HG03460 (cell line): Measurements from ENCODE around the gene CASKIN1.
"Not testable (repeated sequence)": the region's sequence is repeated elsewhere in the genome, so short reads cannot be mapped to it uniquely, and the experiment has no call there.

Experiments
- ATAC-seq: cut with Tn5 transposase; IDR thresholded peaks from one replicate; pipeline ENCODE4 v1.9.1; 2021; ENCODE audit not compliant: unreplicated experiment

CASKIN1 gene

DNA sequence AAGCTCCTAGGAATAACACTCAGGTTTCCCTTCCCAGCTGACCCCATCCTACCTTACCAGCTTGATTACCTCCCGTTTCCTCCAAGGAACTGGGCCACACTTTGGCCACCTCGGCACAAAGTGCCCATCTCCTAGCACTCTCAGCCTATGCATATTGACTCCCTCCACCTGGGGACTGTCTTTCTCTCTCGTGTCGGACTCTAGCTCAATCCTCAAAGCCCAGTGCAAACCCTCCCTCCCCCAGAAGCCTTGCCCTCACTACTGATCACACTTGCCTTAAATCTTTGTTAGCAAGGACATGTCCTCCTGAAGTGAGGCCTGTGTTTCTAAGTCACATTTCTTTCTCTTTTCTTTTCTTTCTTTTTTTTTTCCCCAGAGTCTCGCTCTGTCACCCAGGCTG lies 50.6 kb downstream of the CASKIN1 start:
- no peak for ATAC-seq

- no peak for ATAC-seq
Observed at GRCh38 chr16:2143878-2144485, 52.4 kb downstream of the CASKIN1 start.

- no peak for ATAC-seq
Observed at GRCh38 chr16:2142942-2143877, 53.2 kb downstream of the CASKIN1 start.

DNA sequence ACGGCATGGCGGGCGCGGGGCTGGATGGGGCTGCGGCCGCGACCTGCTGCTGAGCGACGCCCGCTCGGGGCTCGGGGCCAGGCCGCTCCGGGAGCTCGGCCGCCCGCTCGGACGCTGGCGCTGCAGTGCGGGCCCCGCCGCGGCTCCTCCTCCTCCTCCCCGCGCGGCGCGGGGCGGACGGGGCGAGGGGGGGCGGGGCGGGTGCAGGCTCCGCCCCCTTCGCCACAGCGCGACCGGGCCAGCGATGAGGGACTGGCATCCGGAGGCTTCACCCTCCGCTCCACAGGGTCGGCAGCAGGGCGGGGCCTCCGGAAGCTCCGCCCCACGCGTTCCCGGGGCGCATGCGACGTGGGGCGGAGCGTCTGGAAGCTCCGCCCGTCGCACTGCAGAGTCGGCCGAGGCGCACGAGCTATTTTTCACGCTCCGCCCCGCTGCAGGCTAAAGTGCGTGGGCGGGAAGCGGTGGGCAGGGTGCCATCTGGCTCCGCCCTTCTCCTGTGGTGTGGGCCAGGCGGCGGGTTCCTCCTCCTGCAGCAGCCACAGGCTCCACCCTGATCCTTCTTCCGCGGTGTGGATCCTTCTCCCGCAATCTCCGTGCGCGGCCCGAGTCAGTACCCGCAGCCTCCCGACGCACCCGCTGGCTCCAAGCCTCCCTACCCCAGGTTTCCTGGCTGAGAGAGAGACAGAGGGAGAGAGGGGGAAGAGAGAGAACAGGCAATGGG lies 60.5 kb downstream of the CASKIN1 start, which contains the start of gene PKD1:
PKD1 (minus strand) TSS at position 129 of the 721 bp plus-strand sequence. CDS start 209 bp downstream, outside the sequence.
- ATAC-seq = not testable (repeated sequence)

- ATAC-seq = not testable (repeated sequence)
Observed at GRCh38 chr16:2135071-2135470, 61.3 kb downstream of the CASKIN1 start.

DNA sequence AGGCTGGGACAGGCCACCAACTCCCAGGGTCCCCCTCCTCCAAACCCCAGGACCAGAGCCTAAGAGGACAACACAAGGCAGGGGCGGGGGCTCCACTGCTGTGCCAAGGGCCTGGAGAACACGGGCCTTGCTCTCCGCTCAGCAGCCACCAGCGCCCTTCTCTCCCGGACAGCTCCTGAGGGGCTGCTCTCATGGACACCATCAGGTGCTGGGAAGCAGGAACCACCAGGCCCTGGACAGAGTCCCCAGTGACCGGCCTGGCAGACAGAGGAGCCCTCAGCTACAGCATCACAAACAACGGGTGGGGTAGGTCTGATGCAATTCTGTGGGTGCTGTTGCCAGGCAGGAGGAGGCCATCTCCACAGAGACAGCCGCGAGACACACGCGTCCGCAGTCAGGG lies 62.6 kb downstream of the CASKIN1 start:
- not testable (repeated sequence) for ATAC-seq

DNA sequence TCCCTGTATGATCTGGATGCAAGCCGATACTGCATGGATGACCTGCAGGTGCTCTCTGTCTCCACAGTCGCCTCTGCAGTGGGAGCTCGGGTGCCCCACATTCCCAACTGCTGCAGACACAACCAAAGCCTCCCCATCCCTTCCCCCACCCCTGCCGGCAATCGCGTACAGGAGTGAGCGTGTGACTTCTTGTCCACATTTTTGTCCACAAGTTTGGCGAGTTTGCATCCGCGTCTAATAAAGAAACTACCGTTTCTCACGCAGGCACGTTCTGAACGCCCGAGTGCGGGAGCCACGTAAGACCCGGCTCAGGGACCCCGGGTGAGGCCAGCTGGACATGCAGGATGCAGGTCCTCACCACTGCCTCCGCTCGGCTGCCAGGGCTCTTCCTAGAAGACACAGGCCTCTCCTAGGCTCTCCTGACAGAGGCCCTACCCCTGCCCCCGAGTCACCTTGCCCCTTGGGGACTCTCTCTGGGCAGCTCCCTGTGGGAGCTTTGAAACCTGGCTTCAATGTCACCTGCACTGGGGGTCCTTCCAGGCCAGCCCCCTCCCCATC lies 66.4 kb downstream of the CASKIN1 start:
- not testable (repeated sequence) for ATAC-seq

GRCh38 chr16:2129251-2129650 lies 67.2 kb downstream of the CASKIN1 start:
- ATAC-seq = not testable (repeated sequence)

- ATAC-seq = not testable (repeated sequence)
Observed at GRCh38 chr16:2127630-2128280, 68.7 kb downstream of the CASKIN1 start.
